ENCODE measurements around the gene SLC3A2.
"Not testable (repeated sequence)": the region's sequence is repeated elsewhere in the genome, so short reads cannot be mapped to it uniquely, and the experiment has no call there.

- TF ChIP-seq, protein P1, sequence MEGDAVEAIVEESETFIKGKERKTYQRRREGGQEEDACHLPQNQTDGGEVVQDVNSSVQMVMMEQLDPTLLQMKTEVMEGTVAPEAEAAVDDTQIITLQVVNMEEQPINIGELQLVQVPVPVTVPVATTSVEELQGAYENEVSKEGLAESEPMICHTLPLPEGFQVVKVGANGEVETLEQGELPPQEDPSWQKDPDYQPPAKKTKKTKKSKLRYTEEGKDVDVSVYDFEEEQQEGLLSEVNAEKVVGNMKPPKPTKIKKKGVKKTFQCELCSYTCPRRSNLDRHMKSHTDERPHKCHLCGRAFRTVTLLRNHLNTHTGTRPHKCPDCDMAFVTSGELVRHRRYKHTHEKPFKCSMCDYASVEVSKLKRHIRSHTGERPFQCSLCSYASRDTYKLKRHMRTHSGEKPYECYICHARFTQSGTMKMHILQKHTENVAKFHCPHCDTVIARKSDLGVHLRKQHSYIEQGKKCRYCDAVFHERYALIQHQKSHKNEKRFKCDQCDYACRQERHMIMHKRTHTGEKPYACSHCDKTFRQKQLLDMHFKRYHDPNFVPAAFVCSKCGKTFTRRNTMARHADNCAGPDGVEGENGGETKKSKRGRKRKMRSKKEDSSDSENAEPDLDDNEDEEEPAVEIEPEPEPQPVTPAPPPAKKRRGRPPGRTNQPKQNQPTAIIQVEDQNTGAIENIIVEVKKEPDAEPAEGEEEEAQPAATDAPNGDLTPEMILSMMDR (IDR thresholded peaks at IDR 0.05; ENCODE audit: low read depth, low read length) = not testable (repeated sequence)
- TF ChIP-seq POLR2A (IDR thresholded peaks at IDR 0.05; ENCODE audit: extremely low read depth, insufficient read length); MYC (IDR thresholded peaks at IDR 0.05; ENCODE audit: low read depth, low read length): not testable (repeated sequence)
- 0 out of 2 replicates have a peak, but pooled peaks have one; percentile 15 for TF ChIP-seq MAX (IDR thresholded peaks at IDR 0.05; ENCODE audit: low read depth, low read length)
Observed at GRCh38 chr11:62840721-62841360, 39.9 kb upstream of the SLC3A2 start.

All from NB4 (cell line).